Neutrophil (primary cell): Measurements from ENCODE around the gene ATP7B.

Experiments used
- H3K27ac ChIP-seq: fragments of 200-600 bp; sonication (generic); 2 replicates; pipeline ENCODE4 v1.5.1; 2016; ENCODE audit warnings: mild to moderate bottlenecking, moderate library complexity
- H3K27me3 ChIP-seq: fragments of 200-600 bp; sonication (generic); 2 replicates; pipeline ENCODE4 v1.6.0; 2016; ENCODE audit warnings: mild to moderate bottlenecking
- H3K36me3 ChIP-seq: fragments of 200-600 bp; sonication (generic); 2 replicates; pipeline ENCODE4 v1.5.1; 2017
- H3K4me1 ChIP-seq, 2 experiments: fragments of 200-600 bp in 1 of 2; sonication (generic) in 1 of 2; 1 replicate in 1 of 2; 2 replicates in 1 of 2; pipeline versions ENCODE4 v1.5.1 to v1.6.1; 2013 to 2016; ENCODE audit warnings: low read depth in 1 of 2, low read length in 1 of 2, mild to moderate bottlenecking in 1 of 2, moderate library complexity in 1 of 2; ENCODE audit not compliant: control insufficient read depth in 1 of 2, insufficient read depth in 1 of 2
- H3K4me3 ChIP-seq, 2 experiments: fragments of 200-600 bp in 1 of 2; sonication (generic) in 1 of 2; 1 replicate in 1 of 2; 2 replicates in 1 of 2; pipeline ENCODE4 v1.5.1; 2013 to 2016; ENCODE audit warnings: low read depth in 1 of 2, low read length in 1 of 2, mild to moderate bottlenecking in 1 of 2, moderate library complexity in 1 of 2
- H3K9me3 ChIP-seq: fragments of 200-600 bp; sonication (generic); 2 replicates; pipeline ENCODE4 v1.5.1; 2016
- CTCF ChIP-seq: fragments of 200-600 bp; sonication (generic); IDR thresholded peaks from 2 replicates; pipeline ENCODE4 v1.5.1; 2016; ENCODE audit warnings: antibody characterized with exemption

Gene ATP7B

GRCh38 chr13:51907040-51907732 is 104.1 kb downstream of the ATP7B start:
- Histone ChIP-seq H3K4me3 (no peak overlapping the region), H3K36me3 (no peaks in the 10 kb centered on the region), H3K4me1 (peaks cover 0 to 5% of the 10 kb centered on the region in 2 experiments), H3K27me3 (no peaks in the 10 kb centered on the region), H3K9me3 (no peaks in the 10 kb centered on the region), H3K27ac (no peak overlapping the region)
- no peak for TF ChIP-seq CTCF

- Histone ChIP-seq H3K27me3 (no peaks in the 10 kb centered on the region), H3K9me3 (no peaks in the 10 kb centered on the region), H3K4me3 (no peak overlapping the region), H3K4me1 (no peaks in the 10 kb centered on the region), H3K36me3 (no peaks in the 10 kb centered on the region), H3K27ac (no peak overlapping the region)
- no peak for TF ChIP-seq CTCF
Observed at GRCh38 chr13:51906581-51906980, 104.7 kb downstream of the ATP7B start.

- Histone ChIP-seq H3K9me3 (no peaks in the 10 kb centered on the region), H3K36me3 (no peaks in the 10 kb centered on the region), H3K4me1 (no peaks in the 10 kb centered on the region), H3K27ac (no peak overlapping the region), H3K27me3 (no peaks in the 10 kb centered on the region), H3K4me3 (no peak overlapping the region)
- no peak for TF ChIP-seq CTCF
Observed at GRCh38 chr13:51905787-51906186, 105.5 kb downstream of the ATP7B start.

- no peak for TF ChIP-seq CTCF
- H3K4me3 ChIP-seq: no peak overlapping the region
- no peaks in the 10 kb centered on the region for H3K27me3 ChIP-seq
- H3K27ac ChIP-seq: no peak overlapping the region
- H3K36me3 ChIP-seq: no peaks in the 10 kb centered on the region
- no peaks in the 10 kb centered on the region for H3K9me3 ChIP-seq
- no peaks in the 10 kb centered on the region for H3K4me1 ChIP-seq
Observed at GRCh38 chr13:51902776-51903175, 108.5 kb downstream of the ATP7B start.

- no peaks in the 10 kb centered on the region for H3K4me1 ChIP-seq
- no peak overlapping the region for H3K4me3 ChIP-seq
- no peak overlapping the region for H3K27ac ChIP-seq
- H3K27me3 ChIP-seq: no peaks in the 10 kb centered on the region
- no peak for TF ChIP-seq CTCF
- H3K9me3 ChIP-seq: no peaks in the 10 kb centered on the region
- H3K36me3 ChIP-seq: no peaks in the 10 kb centered on the region
Observed at GRCh38 chr13:51900471-51900870, 110.8 kb downstream of the ATP7B start.
